ENCODE results near the gene PACS2. TPM values are rescaled to one million over a fixed set of nuclear protein-coding genes. Genes with fewer than 3 reads are reported as not detected.

The PACS2 gene
- total RNA-seq, 2 donors from 2014 or later, result 117 to 121 TPM

GRCh38 chr14:105416671-105417070, 102.1 kb downstream of the PACS2 start:
- peaks cover 30% of the 10 kb centered on the region for H3K27me3 ChIP-seq (ENCODE audit: control insufficient read depth, insufficient read depth, low read length, poor library complexity, severe bottlenecking)
- WGBS, 2 experiments (ENCODE audit: insufficient coverage in 1 of 2, insufficient read length in 1 of 2), result 95 to 100% methylated on average over 3 to 10 of the region's 11 CpGs
- H3K27me3 Mint-ChIP-seq (ENCODE audit: insufficient read depth), result peaks cover 39% of the 10 kb centered on the region
- H3K4me1 ChIP-seq (ENCODE audit: control insufficient read depth, insufficient read depth, low read length), result peaks cover 4% of the 10 kb centered on the region
- no peak overlapping the region for H3K9ac ChIP-seq (ENCODE audit: extremely low read depth, low read length, poor library complexity, severe bottlenecking)
- no peaks in the 10 kb centered on the region for H3K9me3 Mint-ChIP-seq
- H3K36me3 Mint-ChIP-seq (ENCODE audit: low read depth), result peaks cover 10% of the 10 kb centered on the region
- H3K4me3 Mint-ChIP-seq, result no peak overlapping the region
- TF ChIP-seq CTCF (conservative IDR thresholded peaks at IDR 0.05), result no peak
- H3K27ac Mint-ChIP-seq, result no peak overlapping the region
- H3K4me3 ChIP-seq (ENCODE audit: low read length), result no peak overlapping the region
- no peak overlapping the region for H3K27ac ChIP-seq (ENCODE audit: low read depth, low read length)
- H3K4me1 Mint-ChIP-seq, result peaks cover 8% of the 10 kb centered on the region
- H3K36me3 ChIP-seq (ENCODE audit: control insufficient read depth, insufficient read depth, low read length), result peaks cover 5% of the 10 kb centered on the region
- no peak for DNase-seq
- H3K9me3 ChIP-seq (ENCODE audit: control insufficient read depth, low read length), result no peaks in the 10 kb centered on the region

- DNase-seq, result no peak
- 89% methylated on average over 3 of the region's 3 CpGs; no CpG with 5 or more reads in 1 of the 2 experiments for WGBS, 2 experiments (ENCODE audit: insufficient coverage in 1 of 2, insufficient read length in 1 of 2)
- Histone ChIP-seq H3K27ac (ENCODE audit: low read depth, low read length) (no peak overlapping the region), H3K9ac (ENCODE audit: extremely low read depth, low read length, poor library complexity, severe bottlenecking) (no peak overlapping the region), H3K9me3 (ENCODE audit: control insufficient read depth, low read length) (no peaks in the 10 kb centered on the region), H3K4me1 (ENCODE audit: control insufficient read depth, insufficient read depth, low read length) (peaks cover 4% of the 10 kb centered on the region), H3K36me3 (ENCODE audit: control insufficient read depth, insufficient read depth, low read length) (peaks cover 11% of the 10 kb centered on the region), H3K4me3 (ENCODE audit: low read length) (no peak overlapping the region), H3K27me3 (ENCODE audit: control insufficient read depth, insufficient read depth, low read length, poor library complexity, severe bottlenecking) (peaks cover 20% of the 10 kb centered on the region)
- peaks cover 8% of the 10 kb centered on the region for H3K4me1 Mint-ChIP-seq
- H3K4me3 Mint-ChIP-seq, result peak overlapping the region; percentile 63
- peaks cover 29% of the 10 kb centered on the region for H3K27me3 Mint-ChIP-seq (ENCODE audit: insufficient read depth)
- no peak for TF ChIP-seq CTCF (conservative IDR thresholded peaks at IDR 0.05)
- H3K36me3 Mint-ChIP-seq (ENCODE audit: low read depth), result peaks cover 10% of the 10 kb centered on the region
- H3K27ac Mint-ChIP-seq, result no peak overlapping the region
- no peaks in the 10 kb centered on the region for H3K9me3 Mint-ChIP-seq
Measured at GRCh38 chr14:105417690-105418121, 103.2 kb downstream of the PACS2 start.

DNA sequence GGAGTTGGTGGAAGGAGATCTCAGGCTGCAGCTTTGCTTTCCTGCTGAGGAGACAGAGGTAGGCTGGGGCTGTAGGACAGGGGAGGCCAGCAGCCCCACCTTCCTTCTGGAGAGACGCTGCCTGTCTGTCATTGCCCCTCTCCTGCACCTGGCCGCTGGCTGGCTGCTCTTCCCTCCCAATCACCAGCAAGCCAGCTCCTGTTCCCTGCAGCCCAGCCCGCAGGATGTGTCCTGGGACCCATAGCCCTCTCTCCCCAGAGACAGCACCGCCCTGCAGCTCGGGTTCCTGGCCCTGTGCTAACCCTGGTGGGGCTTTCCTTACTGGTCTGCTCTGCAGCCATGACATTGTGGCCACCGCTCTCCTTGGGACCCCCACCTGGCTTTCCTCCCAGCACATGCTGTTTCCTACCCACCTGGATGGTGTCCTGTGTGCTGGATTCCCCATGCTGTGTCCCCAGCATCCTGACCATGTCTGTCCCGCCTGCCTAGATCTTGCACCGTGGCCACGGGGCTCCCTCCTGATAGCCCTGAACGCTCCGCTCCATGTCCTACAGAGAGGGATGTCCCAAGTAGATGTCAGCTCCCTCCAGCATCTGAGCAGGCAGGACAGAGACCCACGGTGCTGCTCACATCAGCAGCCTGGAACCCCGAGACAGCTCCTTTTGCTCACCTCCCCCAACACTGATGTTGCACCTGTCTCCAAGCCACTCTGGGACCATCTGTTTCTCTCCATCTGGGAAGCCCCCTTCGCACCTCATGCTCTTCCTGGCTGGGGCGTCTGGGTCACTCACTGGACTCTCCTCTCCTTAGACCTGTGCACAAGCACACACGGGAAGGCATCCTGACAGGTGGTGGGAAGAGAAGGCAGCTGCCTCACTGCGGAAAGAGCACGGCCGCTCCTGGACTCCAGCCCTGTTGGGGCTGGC, 104.0 kb downstream of the PACS2 start:
- peak; percentile 46 for DNase-seq
- H3K36me3 ChIP-seq (ENCODE audit: control insufficient read depth, insufficient read depth, low read length), result peaks cover 14% of the 10 kb centered on the region
- H3K27ac ChIP-seq (ENCODE audit: low read depth, low read length), result no peak overlapping the region
- H3K4me3 ChIP-seq (ENCODE audit: low read length), result peak overlapping the region; percentile 79
- H3K27me3 ChIP-seq (ENCODE audit: control insufficient read depth, insufficient read depth, low read length, poor library complexity, severe bottlenecking), result peaks cover 11% of the 10 kb centered on the region
- no peak overlapping the region for H3K9ac ChIP-seq (ENCODE audit: extremely low read depth, low read length, poor library complexity, severe bottlenecking)
- H3K4me1 Mint-ChIP-seq, result peaks cover 8% of the 10 kb centered on the region
- peaks cover 21% of the 10 kb centered on the region for H3K27me3 Mint-ChIP-seq (ENCODE audit: insufficient read depth)
- H3K36me3 Mint-ChIP-seq (ENCODE audit: low read depth), result peaks cover 13% of the 10 kb centered on the region
- peak overlapping the region; percentile 63 for H3K4me3 Mint-ChIP-seq
- H3K9me3 Mint-ChIP-seq, result no peaks in the 10 kb centered on the region
- H3K9me3 ChIP-seq (ENCODE audit: control insufficient read depth, low read length), result no peaks in the 10 kb centered on the region
- peak overlapping the region; percentile 39 for H3K27ac Mint-ChIP-seq
- H3K4me1 ChIP-seq (ENCODE audit: control insufficient read depth, insufficient read depth, low read length), result peaks cover 4% of the 10 kb centered on the region
- TF ChIP-seq CTCF (conservative IDR thresholded peaks at IDR 0.05), result no peak
- 89 to 96% methylated on average over 13 to 19 of the region's 19 CpGs for WGBS, 2 experiments (ENCODE audit: insufficient coverage in 1 of 2, insufficient read length in 1 of 2)
